HG03175 (cell line): Measurements from ENCODE around the gene LUZP1.

ENCODE experiments used
- ATAC-seq: cut with Tn5 transposase; IDR thresholded peaks from one replicate; pipeline ENCODE4 v1.9.1; 2021; ENCODE audit warnings: mild to moderate bottlenecking, moderate library complexity; ENCODE audit not compliant: unreplicated experiment

LUZP1 gene

GRCh38 chr1:23035823-23036452, 132.7 kb downstream of the LUZP1 start:
- no peak for ATAC-seq
